ENCODE measurements around the gene WDR6. TPM values are rescaled to one million over a fixed set of nuclear protein-coding genes. Genes with fewer than 3 reads are reported as not detected.

Gene WDR6
- total and polyA plus RNA-seq, 4 donors, result 29.4 to 50.9 (median 47.0) TPM

GRCh38 chr3:48990636-48991469 lies 16.3 kb upstream of the WDR6 start:
- WGBS, result 16% methylated on average over 40 of the region's 40 CpGs
- DNase-seq (ENCODE audit: low spot score), result peak; percentile 53

GRCh38 chr3:48991851-48992545 lies 15.2 kb upstream of the WDR6 start:
- H3K4me3 ChIP-seq (ENCODE audit: low read depth in 1 of 3, low read length in 3 of 3), result no peak overlapping the region
- no peaks in the 10 kb centered on the region for H3K27me3 ChIP-seq (ENCODE audit: control insufficient read depth in 4 of 4, insufficient read depth in 4 of 4, low read length in 3 of 4)
- no peak overlapping the region for H3K9ac ChIP-seq (ENCODE audit: low read depth in 1 of 2, low read length in 2 of 2)
- H3K36me3 ChIP-seq (ENCODE audit: control insufficient read depth in 4 of 4, insufficient read depth in 3 of 4, low read depth in 1 of 4, low read length in 3 of 4), result peaks cover 0 to 2% (median 0%) of the 10 kb centered on the region in 4 donors
- no peaks in the 10 kb centered on the region for H3K9me3 ChIP-seq (ENCODE audit: control insufficient read depth in 4 of 4, low read length in 3 of 4)
- peaks cover 3 to 22% (median 15%) of the 10 kb centered on the region in 4 donors for H3K4me1 ChIP-seq (ENCODE audit: control insufficient read depth in 4 of 4, insufficient read depth in 4 of 4, low read length in 3 of 4)
- no peak overlapping the region for H3K27ac ChIP-seq (ENCODE audit: low read depth in 1 of 2, low read length in 2 of 2)
- 87% methylated on average over 5 of the region's 5 CpGs for WGBS
- no peak for DNase-seq (ENCODE audit: low spot score)
- TF ChIP-seq RXRA (IDR thresholded peaks at IDR 0.05) (no peak), HNF4A (conservative IDR thresholded peaks at IDR 0.05) (no peak), SP1 (IDR thresholded peaks at IDR 0.05) (no peak), ATF3 (IDR thresholded peaks at IDR 0.05) (no peak), NR2F2 (IDR thresholded peaks at IDR 0.05) (no peak), EGR1 (IDR thresholded peaks at IDR 0.05; ENCODE audit: low read depth in 2 of 2) (no peak), REST (IDR thresholded peaks at IDR 0.05) (no peak)

More at GRCh38 chr3:48990636-48991469, 16.3 kb upstream of the WDR6 start:
- Histone ChIP-seq H3K36me3 (ENCODE audit: control insufficient read depth in 4 of 4, insufficient read depth in 3 of 4, low read depth in 1 of 4, low read length in 3 of 4) (peaks cover 0 to 4% (median under 1%) of the 10 kb centered on the region in 4 donors), H3K27ac (ENCODE audit: low read depth in 1 of 2, low read length in 2 of 2) (peak overlapping the region; percentile 70 to 79), H3K4me1 (ENCODE audit: control insufficient read depth in 4 of 4, insufficient read depth in 4 of 4, low read length in 3 of 4) (peaks cover 3 to 22% (median 15%) of the 10 kb centered on the region in 4 donors), H3K27me3 (ENCODE audit: control insufficient read depth in 4 of 4, insufficient read depth in 4 of 4, low read length in 3 of 4) (no peaks in the 10 kb centered on the region), H3K4me3 (ENCODE audit: low read depth in 1 of 3, low read length in 3 of 3) (peak overlapping the region; percentile 62 to 93 (median 87)), H3K9me3 (ENCODE audit: control insufficient read depth in 4 of 4, low read length in 3 of 4) (no peaks in the 10 kb centered on the region), H3K9ac (ENCODE audit: low read depth in 1 of 2, low read length in 2 of 2) (peak overlapping the region in 1 of 2 donors; percentile 58)
- no peak for TF ChIP-seq JUND (IDR thresholded peaks at IDR 0.05)
- TF ChIP-seq RXRA (IDR thresholded peaks at IDR 0.05), result no peak
- no peak for TF ChIP-seq FOXA2 (IDR thresholded peaks at IDR 0.05)
- TF ChIP-seq SP1 (IDR thresholded peaks at IDR 0.05), result no peak
- peak; percentile 61 for TF ChIP-seq YY1 (IDR thresholded peaks at IDR 0.05)
- TF ChIP-seq FOXA1 (IDR thresholded peaks at IDR 0.05), result no peak

GRCh38 chr3:48993834-48994233 lies 13.4 kb upstream of the WDR6 start:
- no peak for DNase-seq (ENCODE audit: low spot score)
- Histone ChIP-seq H3K27me3 (ENCODE audit: control insufficient read depth in 4 of 4, insufficient read depth in 4 of 4, low read length in 3 of 4) (no peaks in the 10 kb centered on the region), H3K9ac (ENCODE audit: low read depth in 1 of 2, low read length in 2 of 2) (no peak overlapping the region), H3K4me3 (ENCODE audit: low read depth in 1 of 3, low read length in 3 of 3) (no peak overlapping the region), H3K9me3 (ENCODE audit: control insufficient read depth in 4 of 4, low read length in 3 of 4) (no peaks in the 10 kb centered on the region), H3K27ac (ENCODE audit: low read depth in 1 of 2, low read length in 2 of 2) (no peak overlapping the region), H3K4me1 (ENCODE audit: control insufficient read depth in 4 of 4, insufficient read depth in 4 of 4, low read length in 3 of 4) (peaks cover 3 to 22% (median 15%) of the 10 kb centered on the region in 4 donors), H3K36me3 (ENCODE audit: control insufficient read depth in 4 of 4, insufficient read depth in 3 of 4, low read depth in 1 of 4, low read length in 3 of 4) (peaks cover 0 to 2% (median 0%) of the 10 kb centered on the region in 4 donors)
- no peak for TF ChIP-seq FOXA2 (IDR thresholded peaks at IDR 0.05)
- TF ChIP-seq TAF1 (conservative IDR thresholded peaks at IDR 0.05), result no peak
- no peak for TF ChIP-seq HNF4G (IDR thresholded peaks at IDR 0.05)
- TF ChIP-seq CTCF (IDR thresholded peaks at IDR 0.05; ENCODE audit: low read depth, low read length, missing input control), result no peak
- TF ChIP-seq YY1 (IDR thresholded peaks at IDR 0.05), result no peak
- no peak for TF ChIP-seq REST (IDR thresholded peaks at IDR 0.05)
- TF ChIP-seq RAD21 (IDR thresholded peaks at IDR 0.05), result no peak
- no peak for TF ChIP-seq NR2F2 (IDR thresholded peaks at IDR 0.05)
- no peak for TF ChIP-seq FOXA1 (IDR thresholded peaks at IDR 0.05)
- no peak for TF ChIP-seq EGR1 (IDR thresholded peaks at IDR 0.05; ENCODE audit: low read depth in 2 of 2)

Measured in liver (tissue), 9 donors.